A549 (cell line): ENCODE measurements around the gene NRARP. TPM values are rescaled to one million over a fixed set of nuclear protein-coding genes. Genes with fewer than 3 reads are reported as not detected.

Experiments used
- ATAC-seq, 2 experiments: fragments of 200-7000 bp in 1 of 2; fragments of >200 bp in 1 of 2; cut with Nextera tagmentation in 1 of 2; cut with Tn5 transposase in 1 of 2; 3 replicates each; pipeline versions ENCODE4 v1.8.0 to v1.9.1; 2018 to 2020; ENCODE audit warnings: mild to moderate bottlenecking in 1 of 2, moderate library complexity in 1 of 2
- CTCF ChIA-PET: fragments of 300-600 bp; sonication (Branson Sonifier 250); formaldehyde crosslinking; extraction: SDS; loops from one replicate; lab custom pipeline; 2021; ENCODE audit warnings: antibody characterized with exemption, inconsistent platforms; lab: Yijun Ruan, JAX
- POLR2A ChIA-PET: fragments of 350-600 bp; formaldehyde crosslinking; extraction: SDS; loops from one replicate; lab custom pipeline; 2021; ENCODE audit warnings: antibody characterized with exemption, inconsistent platforms; lab: Yijun Ruan, JAX
- DNase-seq, 2 experiments: peaks; one replicate each; pipeline versions ENCODE4 v3.0.0 to v3.0.0-alpha.2; 2011 to 2016; ENCODE audit warnings: low read depth in 1 of 2, low spot score in 1 of 2
- FAIRE-seq: peaks from 2 replicates; lab custom pipeline; 2011; peaks lifted over from hg19 to GRCh38; lab: Jason Lieb, UNC
- H3K27ac ChIP-seq, 2 experiments: fragments of >200 bp; sonication (Bioruptor Twin); formaldehyde crosslinking; 3 replicates each; pipeline ENCODE4 v1.5.1; 2016 to 2017
- H3K4me1 ChIP-seq: fragments of >200 bp; sonication (Bioruptor Twin); formaldehyde crosslinking; 3 replicates; pipeline ENCODE4 v1.6.1; 2016
- H3K4me2 ChIP-seq: fragments of >200 bp; sonication (Bioruptor Twin); formaldehyde crosslinking; 3 replicates; pipeline ENCODE4 v1.6.1; 2016
- H3K4me3 ChIP-seq: fragments of >200 bp; sonication (Bioruptor Twin); formaldehyde crosslinking; 3 replicates; pipeline ENCODE4 v1.5.1; 2016
- H3K9me3 ChIP-seq: fragments of >200 bp; sonication (Bioruptor Twin); formaldehyde crosslinking; 3 replicates; pipeline ENCODE4 v1.6.1; 2016
- ATOH8 ChIP-seq: fragments of 250-450 bp; sonication (Bioruptor Pico); IDR thresholded peaks from 2 replicates; pipeline ENCODE4 v1.5.0; 2020; ENCODE audit warnings: low read depth, mild to moderate bottlenecking, moderate library complexity
- E2F6 ChIP-seq: IDR thresholded peaks from 2 replicates; pipeline ENCODE4 v1.6.1; 2012; ENCODE audit warnings: low read depth, borderline replicate concordance
- EHMT2 ChIP-seq: fragments of 200-600 bp; sonication (generic); IDR thresholded peaks from 2 replicates; pipeline ENCODE4 v1.6.1; 2016; ENCODE audit warnings: antibody characterized with exemption, low read depth, mild to moderate bottlenecking, moderate library complexity
- FOSB ChIP-seq: fragments of 250-450 bp; sonication (Bioruptor Pico); IDR thresholded peaks from 2 replicates; pipeline ENCODE4 v1.5.0; 2020; ENCODE audit warnings: mild to moderate bottlenecking, moderate library complexity
- GATA3 ChIP-seq: IDR thresholded peaks from 2 replicates; pipeline ENCODE4 v1.6.1; 2012; ENCODE audit warnings: borderline replicate concordance
- KDM1A ChIP-seq: fragments of 200-600 bp; sonication (generic); IDR thresholded peaks from 2 replicates; pipeline ENCODE4 v1.6.1; 2016; ENCODE audit warnings: low read depth, mild to moderate bottlenecking
- KDM5A ChIP-seq: fragments of 200-600 bp; sonication (generic); IDR thresholded peaks from 2 replicates; pipeline ENCODE4 v1.6.1; 2016; ENCODE audit warnings: antibody characterized with exemption, mild to moderate bottlenecking
- NFE2L2 ChIP-seq: fragments of 150-350 bp; conservative IDR thresholded peaks from 2 replicates; pipeline ENCODE4 v1.6.1; 2014; ENCODE audit warnings: low read length
- PHF8 ChIP-seq: fragments of 200-600 bp; sonication (generic); IDR thresholded peaks from 2 replicates; pipeline ENCODE4 v1.6.1; 2016; ENCODE audit warnings: low read depth, mild to moderate bottlenecking, antibody characterized with exemption, moderate library complexity, borderline replicate concordance
- POLR2A ChIP-seq: IDR thresholded peaks from 2 replicates; pipeline ENCODE4 v1.6.1; 2012; ENCODE audit warnings: mild to moderate bottlenecking, low read length
- REST ChIP-seq: fragments of 200-600 bp; sonication (generic); IDR thresholded peaks from 2 replicates; pipeline ENCODE4 v1.6.1; 2016; ENCODE audit warnings: antibody characterized with exemption, mild to moderate bottlenecking, moderate library complexity
- RFX5 ChIP-seq: fragments of 450-650 bp; IDR thresholded peaks from 2 replicates; pipeline ENCODE4 v1.7.1; 2014; ENCODE audit warnings: antibody characterized with exemption, mild to moderate bottlenecking, moderate library complexity
- RNF2 ChIP-seq: fragments of 200-600 bp; sonication (generic); IDR thresholded peaks from 2 replicates; pipeline ENCODE4 v1.6.1; 2016; ENCODE audit warnings: low read depth, mild to moderate bottlenecking, antibody characterized with exemption, moderate library complexity, borderline replicate concordance
- ZFP36 ChIP-seq: fragments of 450-650 bp; IDR thresholded peaks from 2 replicates; pipeline ENCODE4 v1.6.1; 2014; ENCODE audit warnings: borderline replicate concordance; ENCODE audit not compliant: partially characterized antibody
- ZNF302 ChIP-seq: fragments of 250-450 bp; sonication (Bioruptor Pico); IDR thresholded peaks from 2 replicates; pipeline ENCODE4 v1.9.0; 2021; ENCODE audit warnings: inconsistent platforms, mild to moderate bottlenecking, moderate library complexity
- WGBS: methylation state at CpG from one replicate; pipeline ENCODE4 v1.1.6; 2017; ENCODE audit errors: missing lambda C conversion rate; 5-methylcytosine and 5-hydroxymethylcytosine counted together
- polyA plus RNA-seq, 4 experiments: library from polyadenylated mRNA; depleted of rRNA in 3 of 4; stranded (reverse); fragments of >200 nt; fragmentation: RNase III in 1 of 4; extraction: RNeasy Plus Mini Kit Qiagen cat#74134 plus additional on column Dnase treatment in 1 of 4; gene quantifications; 2 replicates in 3 of 4; 3 replicates in 1 of 4; pipeline ENCODE4 v1.2.3, GENCODE V29; 2011 to 2017

Gene NRARP
- polyA plus RNA-seq, 2 of the 4 experiments (the other 2 are of a cell fraction): 1.3 to 5.1 TPM

- CTCF ChIA-PET: interaction anchor here (0.8 to 17.1 kb wide), 11 partner anchors 12 to 225 kb away, joined by 3 to 236 read pairs (median 3); partner anchors contain the start of genes NRARP, RNF224 and TUBB4B
Observed at GRCh38 chr9:137253717-137254623, 48.1 kb downstream of the NRARP start.

GRCh38 chr9:137252555-137253506, 49.2 kb downstream of the NRARP start:
- H3K4me3 ChIP-seq: no peak overlapping the region
- ChIA-PET CTCF (interaction anchor here (1.1 to 17.1 kb wide), 4 partner anchors 10 to 224 kb away, joined by 3 to 236 read pairs (median 4); partner anchors contain the start of gene TUBB4B), POLR2A (interaction anchor here (0.6 to 4.7 kb wide), 3 partner anchors 9 to 147 kb away, joined by 3 to 97 read pairs (median 3); partner anchors contain the start of gene TUBB4B)
- no peaks in the 10 kb centered on the region for H3K9me3 ChIP-seq
- DNase-seq: no peak
- TF ChIP-seq RFX5: no peak
- no peak for TF ChIP-seq KDM5A
- TF ChIP-seq POLR2A: no peak
- no peak for TF ChIP-seq ATOH8
- no peak for TF ChIP-seq EHMT2
- TF ChIP-seq KDM1A: no peak
- no peak for TF ChIP-seq PHF8
- TF ChIP-seq GATA3: no peak
- no peak for TF ChIP-seq E2F6
- TF ChIP-seq RNF2: no peak
- TF ChIP-seq FOSB (CRISPR knock-in tag): no peak
- TF ChIP-seq NFE2L2: no peak
- TF ChIP-seq ZNF302 (CRISPR knock-in tag): no peak
- ATAC-seq: no peak
- H3K4me2 ChIP-seq: no peak overlapping the region
- H3K4me1 ChIP-seq: peaks cover 20% of the 10 kb centered on the region
- no peak for FAIRE-seq
- 88% methylated on average over 31 of the region's 35 CpGs for WGBS
- no peak overlapping the region for H3K27ac ChIP-seq

More at GRCh38 chr9:137253717-137254623, 48.1 kb downstream of the NRARP start:
- no peak for DNase-seq
- POLR2A ChIA-PET: interaction anchor here (0.7 to 4.7 kb wide), 4 partner anchors 11 to 103 kb away, joined by 3 to 97 read pairs (median 4); partner anchors contain the start of genes TPRN and TUBB4B
- peak; percentile 12 to 32; a peak in 5 of 6 replicates for ATAC-seq
- H3K4me2 ChIP-seq: peak overlapping the region; percentile 87
- peaks cover 20% of the 10 kb centered on the region for H3K4me1 ChIP-seq
- peak overlapping the region; percentile 90 to 98 for H3K27ac ChIP-seq
- no peaks in the 10 kb centered on the region for H3K9me3 ChIP-seq
- WGBS: 81% methylated on average over 17 of the region's 21 CpGs
- TF ChIP-seq REST: no peak
- TF ChIP-seq ZFP36: peak; percentile 92
- no peak for TF ChIP-seq POLR2A
- TF ChIP-seq NFE2L2: no peak
- TF ChIP-seq, all 56 proteins: peak for 1
- H3K4me3 ChIP-seq: peak overlapping the region; percentile 93
- FAIRE-seq: no peak
